ENCODE data around the gene NOLC1. TPM values are rescaled to one million over a fixed set of nuclear protein-coding genes. Genes with fewer than 3 reads are reported as not detected.
A peak's percentile ranks its signal among the peaks of the same experiment; 100 is the strongest.

The NOLC1 gene
- total RNA-seq (29.8 and 50.4 TPM in 2 replicates), polyA plus RNA-seq (46.2 and 49.5 TPM in 2 replicates)

- Histone ChIP-seq H3K9me2 (replicated peaks; ENCODE audit: insufficient read depth) (no peaks in the 10 kb centered on the region), H3K4me3 (peak within 1 kb of the TSS; percentile 31), H3K9me3 (ENCODE audit: low read depth) (no peaks in the 10 kb centered on the region), H3K79me2 (peaks cover 45% of the 10 kb centered on the region), H3K4me2 (peak within 1 kb of the TSS; percentile 80), H3K36me3 (replicated peaks; ENCODE audit: insufficient read depth, low read depth) (peaks cover 6% of the 10 kb centered on the region), H4K20me1 (ENCODE audit: insufficient read depth, poor library complexity, severe bottlenecking) (peaks cover 11% of the 10 kb centered on the region), H2AFZ (peak within 1 kb of the TSS; percentile 38), H3K27ac (peak within 1 kb of the TSS; percentile 90), H3K27me3 (no peaks in the 10 kb centered on the region), H3K4me1 (ENCODE audit: insufficient read depth) (peaks cover 12% of the 10 kb centered on the region)
- no peak for TF ChIP-seq CTCF (IDR thresholded peaks at IDR 0.05; ENCODE audit: poor library complexity)
- TF ChIP-seq EZH2phosphoT487 (IDR thresholded peaks at IDR 0.05; ENCODE audit: low read depth, severe bottlenecking, unreplicated experiment): no peak
- TF ChIP-seq EZH2 (IDR thresholded peaks at IDR 0.05; ENCODE audit: borderline replicate concordance): no peak
- WGBS (ENCODE audit: low lambda C conversion rate, missing lambda C conversion rate): 5% methylated on average over 59 of the region's 59 CpGs
- DNase-seq (ENCODE audit: low spot score): peak; percentile 99
Measured at GRCh38 chr10:102151774-102152544, at the start of gene NOLC1. Gene NOLC1, plus strand, starts transcription at chr10:102152389. Its CDS starts 22 bp downstream, at chr10:102152411.

GRCh38 chr10:102102421-102102820 lies 49.8 kb upstream of the NOLC1 start:
- no peak overlapping the region for H3K27ac ChIP-seq
- no peaks in the 10 kb centered on the region for H3K9me3 ChIP-seq (ENCODE audit: low read depth)
- TF ChIP-seq CTCF (IDR thresholded peaks at IDR 0.05; ENCODE audit: poor library complexity) (no peak), EZH2 (IDR thresholded peaks at IDR 0.05; ENCODE audit: borderline replicate concordance) (no peak), EZH2phosphoT487 (IDR thresholded peaks at IDR 0.05; ENCODE audit: low read depth, severe bottlenecking, unreplicated experiment) (no peak)
- H3K4me1 ChIP-seq (ENCODE audit: insufficient read depth): no peaks in the 10 kb centered on the region
- H2AFZ ChIP-seq: no peak overlapping the region
- DNase-seq (ENCODE audit: low spot score): no peak
- no peak overlapping the region for H3K4me3 ChIP-seq
- H3K79me2 ChIP-seq: no peaks in the 10 kb centered on the region
- H3K36me3 ChIP-seq (replicated peaks; ENCODE audit: insufficient read depth, low read depth): no peaks in the 10 kb centered on the region
- no peaks in the 10 kb centered on the region for H3K27me3 ChIP-seq
- H3K4me2 ChIP-seq: no peak overlapping the region
- 94% methylated on average over 1 of the region's 1 CpG for WGBS (ENCODE audit: low lambda C conversion rate, missing lambda C conversion rate)
- no peaks in the 10 kb centered on the region for H3K9me2 ChIP-seq (replicated peaks; ENCODE audit: insufficient read depth)
- H4K20me1 ChIP-seq (ENCODE audit: insufficient read depth, poor library complexity, severe bottlenecking): peaks cover 4% of the 10 kb centered on the region

- H3K27me3 ChIP-seq: no peaks in the 10 kb centered on the region
- no peak overlapping the region for H2AFZ ChIP-seq
- H3K4me2 ChIP-seq: no peak overlapping the region
- no peak for TF ChIP-seq CTCF (IDR thresholded peaks at IDR 0.05; ENCODE audit: poor library complexity)
- TF ChIP-seq EZH2phosphoT487 (IDR thresholded peaks at IDR 0.05; ENCODE audit: low read depth, severe bottlenecking, unreplicated experiment): no peak
- no peak for TF ChIP-seq EZH2 (IDR thresholded peaks at IDR 0.05; ENCODE audit: borderline replicate concordance)
- no peaks in the 10 kb centered on the region for H3K4me1 ChIP-seq (ENCODE audit: insufficient read depth)
- no peak overlapping the region for H3K27ac ChIP-seq
- no peaks in the 10 kb centered on the region for H3K9me2 ChIP-seq (replicated peaks; ENCODE audit: insufficient read depth)
- no peak for DNase-seq (ENCODE audit: low spot score)
- H3K36me3 ChIP-seq (replicated peaks; ENCODE audit: insufficient read depth, low read depth): no peaks in the 10 kb centered on the region
- no peak overlapping the region for H3K4me3 ChIP-seq
- peaks cover 18% of the 10 kb centered on the region for H3K79me2 ChIP-seq
- H3K9me3 ChIP-seq (ENCODE audit: low read depth): no peaks in the 10 kb centered on the region
- 100% methylated on average over 2 of the region's 2 CpGs for WGBS (ENCODE audit: low lambda C conversion rate, missing lambda C conversion rate)
- peaks cover 31% of the 10 kb centered on the region for H4K20me1 ChIP-seq (ENCODE audit: insufficient read depth, poor library complexity, severe bottlenecking)
Measured at GRCh38 chr10:102106998-102107397, 45.2 kb upstream of the NOLC1 start.
